Fibroblast of villous mesenchyme (primary cell): ENCODE data around the gene SERPINB2. TPM values are rescaled to one million over a fixed set of nuclear protein-coding genes. Genes with fewer than 3 reads are reported as not detected.
A peak's percentile ranks its signal among the peaks of the same experiment; 100 is the strongest.

ENCODE experiments used
- DNase-seq: peaks from one replicate; pipeline ENCODE4 v3.0.0-alpha.2; 2010; ENCODE audit warnings: low read depth
- H3K4me3 ChIP-seq: 2 replicates; pipeline ENCODE4 v1.5.1; 2011; ENCODE audit warnings: low read depth, mild to moderate bottlenecking, low read length
- CTCF ChIP-seq: IDR thresholded peaks from 2 replicates; pipeline ENCODE4 v1.5.1; 2012; ENCODE audit warnings: low read depth, mild to moderate bottlenecking, low read length; ENCODE audit not compliant: insufficient read depth
- total RNA-seq: library from RNA; depleted of rRNA; stranded (reverse); fragments of >200 nt; gene quantifications from 2 replicates; pipeline ENCODE4 v1.2.3, GENCODE V29; 2012

The SERPINB2 gene
- total RNA-seq, 1 donor: 22.9 TPM

- TF ChIP-seq CTCF: no peak
- no peak overlapping the region for H3K4me3 ChIP-seq
- DNase-seq: no peak
Measured at GRCh38 chr18:63871836-63872235, 15.7 kb upstream of the SERPINB2 start.

- no peak for TF ChIP-seq CTCF
- no peak overlapping the region for H3K4me3 ChIP-seq
- DNase-seq: no peak
Measured at GRCh38 chr18:63872586-63872985, 14.9 kb upstream of the SERPINB2 start.

DNA sequence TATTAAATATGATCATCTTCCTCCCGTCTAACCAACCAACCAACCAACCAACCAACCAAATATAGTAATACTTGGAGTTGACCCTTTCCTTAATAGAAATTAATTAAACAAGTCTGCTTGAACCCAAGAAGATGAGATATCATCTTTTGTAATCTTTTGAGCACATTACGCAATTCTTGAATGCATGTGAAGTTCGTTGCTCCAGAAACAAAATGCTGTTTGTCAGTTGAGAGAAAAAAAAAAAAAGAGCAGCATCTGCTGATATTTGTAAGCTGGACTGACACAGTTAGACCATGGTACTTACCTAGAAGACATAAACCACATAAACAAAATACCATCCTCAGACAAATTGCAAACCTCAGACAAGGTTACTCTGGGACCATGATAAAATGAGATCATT, 9.2 kb upstream of the SERPINB2 start:
- peak; percentile 78 for DNase-seq
- H3K4me3 ChIP-seq: no peak overlapping the region
- no peak for TF ChIP-seq CTCF

GRCh38 chr18:63878925-63879324, 8.6 kb upstream of the SERPINB2 start:
- no peak for TF ChIP-seq CTCF
- no peak overlapping the region for H3K4me3 ChIP-seq
- DNase-seq: peak; percentile 31

DNA sequence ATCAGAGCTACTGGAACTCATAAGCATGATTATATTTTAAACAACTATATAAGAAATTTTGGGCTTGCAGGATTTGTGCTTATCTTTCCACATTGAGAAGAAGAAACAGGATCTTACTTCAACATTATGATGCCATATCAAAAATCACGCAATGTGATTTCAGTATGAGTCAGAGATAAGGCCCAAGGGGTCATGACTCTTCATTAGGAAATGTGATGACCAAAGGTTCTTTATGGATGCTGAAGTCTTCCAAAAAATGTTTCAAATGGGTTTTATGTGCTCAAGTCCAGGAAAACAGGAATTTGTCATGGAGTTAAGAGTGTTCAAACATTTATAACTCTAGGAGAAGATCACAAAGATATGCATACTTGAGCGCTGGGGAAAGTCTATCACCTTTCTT, 7.8 kb upstream of the SERPINB2 start:
- H3K4me3 ChIP-seq: no peak overlapping the region
- peak; percentile 40 for DNase-seq
- TF ChIP-seq CTCF: no peak

DNA sequence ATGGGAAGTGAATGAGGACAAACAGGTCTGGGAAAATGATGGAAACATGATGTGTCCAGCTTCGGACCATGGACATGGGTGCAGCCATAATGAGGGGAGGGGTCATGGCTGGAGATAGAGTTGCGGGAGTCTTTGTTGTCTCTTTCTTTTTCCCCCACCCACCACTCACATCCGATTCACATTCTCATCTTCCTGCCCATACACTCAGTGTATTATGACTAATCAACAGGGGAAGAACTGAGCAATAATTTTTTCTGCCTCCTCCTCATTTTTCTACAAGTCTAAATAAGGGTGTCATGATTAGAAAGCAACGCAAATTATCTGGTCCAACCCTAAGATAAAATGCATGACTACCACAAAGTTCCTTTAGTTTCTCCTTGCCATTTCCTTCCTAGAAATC, 5.7 kb upstream of the SERPINB2 start:
- no peak for TF ChIP-seq CTCF
- peak; percentile 32 for DNase-seq
- no peak overlapping the region for H3K4me3 ChIP-seq

- peak; percentile 87 for DNase-seq
- no peak overlapping the region for H3K4me3 ChIP-seq
- no peak for TF ChIP-seq CTCF
Measured at GRCh38 chr18:63882333-63883141, 5.0 kb upstream of the SERPINB2 start.
